ENCODE data around the gene TMEM200B. TPM values are rescaled to one million over a fixed set of nuclear protein-coding genes. Genes with fewer than 3 reads are reported as not detected.
A peak's percentile ranks its signal among the peaks of the same experiment; 100 is the strongest.
"Not testable (repeated sequence)": the region's sequence is repeated elsewhere in the genome, so short reads cannot be mapped to it uniquely, and the experiment has no call there.

The TMEM200B gene
- total RNA-seq, 8 experiments from 2014 or later = 0.33 to 2.4 (median 0.66) TPM

DNA sequence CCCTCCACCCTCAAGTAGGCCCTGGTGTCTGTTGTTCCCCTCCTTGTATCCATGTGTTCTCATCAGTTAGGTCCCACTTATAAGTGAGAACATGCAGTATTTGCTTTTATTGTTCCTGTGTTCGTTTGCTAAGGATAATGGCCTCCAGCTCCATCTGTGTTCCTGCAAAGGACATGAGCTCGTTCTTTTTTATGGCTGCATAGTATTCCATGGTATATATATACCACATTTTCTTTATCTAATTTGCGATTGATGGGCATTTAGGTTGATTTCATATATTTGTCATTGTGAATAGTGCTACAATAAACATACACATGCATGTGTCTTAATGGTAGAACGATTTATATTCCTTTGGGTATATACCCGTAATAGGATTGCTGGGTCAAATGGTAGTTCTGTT lies 31.0 kb downstream of the TMEM200B start:
- ATAC-seq (replicated peaks in 6 of 8); H3K27ac ChIP-seq; H3K4me3 ChIP-seq; in situ Hi-C loops (cut with MboI; ENCODE audit: low pct_unique_long_range_greater_than_20kb in 2 of 9, low sequenced_read_pairs in 9 of 9, unreplicated experiment in 9 of 9); H3K4me1 ChIP-seq (replicated peaks in 1 of 2): not testable (repeated sequence)
- 28 to 100% (median 87%) methylated on average over 2 to 5 of the region's 5 CpGs for WGBS, 10 experiments

DNA sequence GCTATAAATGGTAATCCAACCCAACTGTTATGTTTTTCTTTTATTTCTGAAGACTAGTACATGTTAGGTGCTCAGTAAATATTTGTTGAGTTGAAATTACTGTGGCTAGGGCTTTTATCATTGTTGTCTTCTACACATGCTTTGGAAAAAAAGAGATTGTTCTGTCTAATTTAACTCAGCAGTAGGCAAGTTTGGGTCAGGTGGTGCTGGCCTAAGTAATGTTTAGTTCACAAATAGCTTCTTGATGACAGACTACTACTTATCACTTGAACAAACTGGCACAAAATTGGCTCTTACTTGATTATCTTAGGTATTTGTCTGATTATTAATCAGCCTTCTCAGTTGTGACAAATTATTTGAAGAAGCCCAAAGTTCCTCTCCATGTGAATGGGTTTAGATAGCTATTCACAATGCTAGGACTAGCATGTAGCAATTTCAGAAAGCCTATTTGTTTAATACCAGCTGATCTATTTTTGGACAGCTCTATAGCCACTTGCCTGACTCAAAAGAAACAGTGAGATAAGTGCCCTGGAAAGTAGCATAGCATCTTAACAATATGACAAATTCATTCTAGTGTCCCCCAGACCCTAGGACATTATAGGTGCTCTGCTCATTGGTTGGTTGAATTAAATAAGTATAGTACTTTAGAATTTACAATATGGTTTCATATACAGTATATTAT lies 32.6 kb downstream of the TMEM200B start:
- peaks cover 0 to 4% of the 10 kb centered on the region in 2 donors for H3K4me1 ChIP-seq (replicated peaks in 1 of 2)
- in situ Hi-C loops (cut with MboI; ENCODE audit: low pct_unique_long_range_greater_than_20kb in 2 of 9, low sequenced_read_pairs in 9 of 9, unreplicated experiment in 9 of 9) = no loop called here
- ATAC-seq (replicated peaks in 6 of 8) = no peak
- H3K4me3 ChIP-seq = no peak overlapping the region
- no peak overlapping the region for H3K27ac ChIP-seq

DNA sequence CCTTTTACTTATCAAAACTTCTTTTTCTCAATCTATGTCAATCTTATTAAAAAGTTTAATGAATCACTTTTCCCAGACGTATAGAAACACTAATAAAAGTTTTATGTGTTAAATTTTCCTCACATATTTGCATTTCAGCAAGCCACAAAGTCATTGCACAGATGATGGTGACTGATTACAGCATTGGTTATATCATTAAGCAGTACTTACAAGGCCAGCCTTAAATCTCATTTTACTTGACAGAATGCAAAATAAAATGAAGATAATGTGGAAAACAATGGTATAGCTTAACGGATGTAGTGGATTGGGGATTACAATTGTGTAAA lies 39.5 kb downstream of the TMEM200B start:
- Histone ChIP-seq H3K4me3 (no peak overlapping the region), H3K4me1 (replicated peaks in 1 of 2) (peaks cover 0 to 2% of the 10 kb centered on the region in 2 donors), H3K27ac (no peak overlapping the region)
- ATAC-seq (replicated peaks in 6 of 8) = no peak
- in situ Hi-C loops (cut with MboI; ENCODE audit: low pct_unique_long_range_greater_than_20kb in 2 of 9, low sequenced_read_pairs in 9 of 9, unreplicated experiment in 9 of 9) = no loop called here
- 55 to 100% (median 87%) methylated on average over 1 to 2 of the region's 2 CpGs for WGBS, 10 experiments

DNA sequence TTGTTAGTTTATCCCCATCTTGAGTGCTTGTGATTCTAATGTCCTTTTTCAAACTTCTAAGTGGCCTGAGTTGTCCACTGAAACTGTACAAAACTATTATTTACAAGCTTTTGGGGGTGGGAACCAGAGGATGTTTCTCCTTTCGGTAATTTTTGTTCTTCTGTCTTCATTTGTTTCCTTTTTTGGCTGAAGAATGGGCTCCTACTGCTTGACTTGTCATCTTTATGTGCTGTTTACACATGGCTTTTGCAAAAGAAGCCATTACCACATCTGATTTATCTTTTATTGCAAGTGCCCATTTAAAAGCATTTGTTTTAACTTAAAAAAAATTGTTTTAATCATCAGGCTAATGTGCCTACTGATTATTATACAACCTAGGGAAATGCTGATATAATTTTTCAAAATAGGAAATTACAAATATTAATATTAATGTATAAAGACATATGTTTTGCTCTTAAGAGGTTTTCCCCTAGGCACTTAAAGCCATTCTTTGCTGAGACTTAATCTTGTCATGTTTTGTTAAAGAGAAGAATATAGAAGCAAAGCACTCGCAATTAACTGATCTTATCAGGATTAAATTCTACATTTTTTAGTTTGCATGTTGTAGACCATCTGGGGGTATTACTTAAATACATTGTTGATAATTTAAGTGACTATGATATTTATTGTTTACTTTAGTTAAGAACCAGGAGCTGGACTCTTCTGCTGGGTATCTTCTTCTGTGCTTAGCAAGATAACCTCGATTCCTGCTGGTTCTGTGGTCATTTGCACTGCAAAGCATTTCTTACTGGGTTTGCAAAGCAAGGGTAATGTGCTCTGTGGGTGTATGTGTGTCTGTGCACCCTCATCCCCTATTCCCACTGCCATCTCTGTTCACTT lies 40.1 kb downstream of the TMEM200B start:
- H3K27ac ChIP-seq = no peak overlapping the region
- peaks cover 0 to 2% of the 10 kb centered on the region in 2 donors for H3K4me1 ChIP-seq (replicated peaks in 1 of 2)
- ATAC-seq (replicated peaks in 6 of 8) = peak in 1 of 8 experiments; percentile 27
- in situ Hi-C loops (cut with MboI; ENCODE audit: low pct_unique_long_range_greater_than_20kb in 2 of 9, low sequenced_read_pairs in 9 of 9, unreplicated experiment in 9 of 9) = no loop called here
- 29 to 86% (median 62%) methylated on average over 2 to 3 of the region's 3 CpGs; no CpG with 5 or more reads in 1 of the 10 experiments for WGBS, 10 experiments
- no peak overlapping the region for H3K4me3 ChIP-seq

DNA sequence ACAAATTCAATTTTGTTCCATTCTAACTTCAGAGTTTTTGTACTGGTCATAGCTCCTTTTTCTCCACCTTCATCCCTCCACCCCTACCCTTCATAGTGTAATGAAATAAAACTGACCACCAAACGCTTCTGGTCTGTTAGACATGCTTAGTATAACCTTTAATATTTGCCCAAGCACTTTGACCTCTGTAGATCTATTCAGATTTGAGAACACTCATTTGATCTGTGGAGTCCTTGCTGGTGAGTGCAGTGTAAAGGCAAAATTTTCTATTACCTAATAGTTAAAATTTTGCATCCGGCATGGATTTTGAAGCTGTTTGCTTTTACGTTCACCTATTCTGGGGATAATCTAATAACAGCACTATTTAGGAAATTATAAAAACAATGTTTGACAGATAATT lies 41.2 kb downstream of the TMEM200B start:
- Histone ChIP-seq H3K4me1 (replicated peaks in 1 of 2) (peaks cover 0 to 2% of the 10 kb centered on the region in 2 donors), H3K27ac (no peak overlapping the region), H3K4me3 (no peak overlapping the region)
- WGBS, 10 experiments = 56 to 100% (median 94%) methylated on average over 1 to 3 of the region's 3 CpGs
- in situ Hi-C loops (cut with MboI; ENCODE audit: low pct_unique_long_range_greater_than_20kb in 2 of 9, low sequenced_read_pairs in 9 of 9, unreplicated experiment in 9 of 9) = no loop called here
- ATAC-seq (replicated peaks in 6 of 8) = no peak

DNA sequence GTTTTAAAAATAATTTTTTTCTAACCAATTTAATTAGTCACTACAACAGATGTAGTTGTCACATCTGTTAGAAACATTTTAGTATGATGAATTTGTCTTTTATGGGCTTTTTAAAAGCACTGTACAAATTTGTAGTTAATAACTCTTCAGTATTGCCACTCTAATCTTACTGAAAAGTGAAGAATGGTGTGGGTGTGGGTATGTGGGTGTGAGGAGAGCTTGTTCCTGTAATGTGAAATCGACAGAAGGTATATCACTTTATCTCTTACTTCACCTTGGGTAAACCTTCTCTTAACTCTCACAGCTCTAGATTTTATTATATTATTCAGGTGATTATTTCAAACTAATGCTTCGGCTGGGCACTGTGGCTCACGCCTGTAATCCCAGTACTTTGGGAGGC lies 42.5 kb downstream of the TMEM200B start:
- no peak for ATAC-seq (replicated peaks in 6 of 8)
- Histone ChIP-seq H3K4me3 (no peak overlapping the region), H3K4me1 (replicated peaks in 1 of 2) (peaks cover 0 to 2% of the 10 kb centered on the region in 2 donors), H3K27ac (no peak overlapping the region)
- WGBS, 10 experiments = 65 to 100% (median 95%) methylated on average over 1 to 3 of the region's 3 CpGs; no CpG with 5 or more reads in 3 of the 10 experiments
- in situ Hi-C loops (cut with MboI; ENCODE audit: low pct_unique_long_range_greater_than_20kb in 2 of 9, low sequenced_read_pairs in 9 of 9, unreplicated experiment in 9 of 9) = no loop called here

DNA sequence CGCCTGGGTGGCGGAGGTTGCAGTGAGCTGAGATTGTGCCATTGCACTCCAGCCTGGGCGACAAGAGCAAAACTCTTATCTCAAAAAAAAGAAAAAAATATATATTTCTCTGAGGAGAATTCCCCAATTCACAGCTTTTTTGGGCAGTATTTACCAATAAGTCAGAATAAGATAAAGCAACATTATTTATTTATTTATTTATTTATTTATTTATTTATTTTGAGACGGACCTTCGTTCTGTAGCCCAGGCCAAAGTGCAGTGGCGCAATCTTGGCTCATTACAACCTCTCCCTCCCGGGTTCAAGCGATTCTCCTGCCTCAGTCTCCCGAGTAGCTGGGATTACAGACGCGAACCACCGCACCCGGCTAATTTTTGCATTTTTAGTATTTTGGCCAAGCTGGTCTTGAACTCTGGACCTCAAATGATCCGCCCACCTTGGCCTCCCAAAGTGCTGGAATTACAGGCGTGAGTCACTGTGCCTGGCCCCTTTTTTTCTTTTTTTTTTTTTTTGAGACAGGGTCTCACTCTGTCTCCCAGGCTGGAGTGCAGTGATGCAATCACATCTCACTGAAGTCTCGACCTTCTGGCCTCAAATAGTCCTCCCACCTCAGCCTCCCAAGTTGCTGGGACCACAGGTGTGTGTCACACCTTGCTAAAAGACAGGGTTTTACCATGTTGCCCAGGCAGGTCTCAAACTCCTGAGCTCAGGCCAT lies 43.6 kb downstream of the TMEM200B start:
- H3K4me1 ChIP-seq (replicated peaks in 1 of 2); H3K4me3 ChIP-seq; H3K27ac ChIP-seq; in situ Hi-C loops (cut with MboI; ENCODE audit: low pct_unique_long_range_greater_than_20kb in 2 of 9, low sequenced_read_pairs in 9 of 9, unreplicated experiment in 9 of 9); ATAC-seq (replicated peaks in 6 of 8): not testable (repeated sequence)
- 72 to 100% (median 88%) methylated on average over 3 to 16 of the region's 16 CpGs for WGBS, 10 experiments

DNA sequence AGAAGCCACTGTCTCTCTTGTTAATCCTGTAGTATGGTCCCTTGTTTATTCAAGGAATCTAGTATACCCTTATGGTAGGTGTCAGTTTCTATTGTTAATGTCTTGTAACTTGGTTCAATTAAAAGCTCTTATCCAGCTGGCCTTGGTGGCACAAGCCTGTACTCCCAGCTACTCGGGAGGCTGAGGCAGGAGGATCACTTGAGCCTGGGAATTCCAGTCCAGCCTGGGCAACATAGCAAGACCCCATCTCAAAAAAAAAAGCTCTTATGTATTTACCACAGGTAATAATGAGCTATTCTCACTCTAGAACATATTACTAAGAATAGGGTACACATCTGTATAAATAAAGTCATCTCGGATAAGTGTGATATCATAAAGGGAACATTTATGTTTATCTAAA lies 46.5 kb downstream of the TMEM200B start:
- no peaks in the 10 kb centered on the region for H3K4me1 ChIP-seq (replicated peaks in 1 of 2)
- ATAC-seq (replicated peaks in 6 of 8) = no peak
- in situ Hi-C loops (cut with MboI; ENCODE audit: low pct_unique_long_range_greater_than_20kb in 2 of 9, low sequenced_read_pairs in 9 of 9, unreplicated experiment in 9 of 9) = no loop called here
- H3K4me3 ChIP-seq = no peak overlapping the region
- WGBS, 10 experiments = 56 to 100% (median 95%) methylated on average over 1 to 2 of the region's 2 CpGs; no CpG with 5 or more reads in 2 of the 10 experiments
- H3K27ac ChIP-seq = no peak overlapping the region

Other genes with a start within 250 kb of the TMEM200B start
- 100 to 1,000 TPM in 3 of 8 experiments, 10 to 100 TPM in 4, 1 to 10 TPM in 1; 8.1 to 205 (median 61.7) TPM for gene EPB41, start 209.3 kb downstream of the TMEM200B start, total RNA-seq
- gene SRSF4, start 58.0 kb upstream of the TMEM200B start, total RNA-seq = 10 to 100 TPM; 43.5 to 98.4 (median 79.6) TPM
- gene MECR, start 107.0 kb upstream of the TMEM200B start, total RNA-seq = 10 to 100 TPM; 24.2 to 42.9 (median 29.2) TPM
- 10 to 100 TPM in 6 of 8 experiments, 1 to 10 TPM in 2; 1.2 to 44.8 (median 15.2) TPM for gene PTPRU, start 112.6 kb upstream of the TMEM200B start, total RNA-seq

Measured in motor neuron (in vitro differentiated cells).